GM21619 (cell line): ENCODE measurements around the gene DESI2.
"Not testable (repeated sequence)": the region's sequence is repeated elsewhere in the genome, so short reads cannot be mapped to it uniquely, and the experiment has no call there.

ENCODE experiments used
- ATAC-seq: cut with Tn5 transposase; IDR thresholded peaks from one replicate; pipeline ENCODE4 v1.9.1; 2021; ENCODE audit not compliant: unreplicated experiment

The DESI2 gene

GRCh38 chr1:244654108-244655038 is 1.4 kb downstream of the DESI2 start:
- ATAC-seq, result no peak

- no peak for ATAC-seq
Observed at GRCh38 chr1:244655186-244655585, 2.3 kb downstream of the DESI2 start.

GRCh38 chr1:244657421-244657820 is 4.5 kb downstream of the DESI2 start:
- no peak for ATAC-seq

- no peak for ATAC-seq
Observed at GRCh38 chr1:244659694-244660093, 6.8 kb downstream of the DESI2 start.

- no peak for ATAC-seq
Observed at GRCh38 chr1:244660595-244660994, 7.7 kb downstream of the DESI2 start.

GRCh38 chr1:244661569-244662312 is 8.8 kb downstream of the DESI2 start:
- not testable (repeated sequence) for ATAC-seq

GRCh38 chr1:244662599-244662998 is 9.7 kb downstream of the DESI2 start:
- ATAC-seq, result no peak

GRCh38 chr1:244664353-244664752 is 11.4 kb downstream of the DESI2 start:
- no peak for ATAC-seq

- peak; percentile 93 for ATAC-seq
Observed at GRCh38 chr1:244665771-244666217, 12.9 kb downstream of the DESI2 start.

GRCh38 chr1:244666672-244667418 is 13.9 kb downstream of the DESI2 start:
- ATAC-seq, result not testable (repeated sequence)

GRCh38 chr1:244667797-244668196 is 14.9 kb downstream of the DESI2 start:
- no peak for ATAC-seq

- no peak for ATAC-seq
Observed at GRCh38 chr1:244672946-244673682, 20.2 kb downstream of the DESI2 start.

- no peak for ATAC-seq
Observed at GRCh38 chr1:244674446-244674845, 21.5 kb downstream of the DESI2 start.

GRCh38 chr1:244675167-244675566 is 22.2 kb downstream of the DESI2 start:
- no peak for ATAC-seq

GRCh38 chr1:244678697-244679096 is 25.8 kb downstream of the DESI2 start:
- no peak for ATAC-seq

- ATAC-seq, result no peak
Observed at GRCh38 chr1:244680667-244681066, 27.7 kb downstream of the DESI2 start.

GRCh38 chr1:244682087-244682486 is 29.2 kb downstream of the DESI2 start:
- ATAC-seq, result not testable (repeated sequence)

- no peak for ATAC-seq
Observed at GRCh38 chr1:244695937-244696336, 43.0 kb downstream of the DESI2 start.

GRCh38 chr1:244699741-244700140 is 46.8 kb downstream of the DESI2 start:
- ATAC-seq, result no peak

- ATAC-seq, result no peak
Observed at GRCh38 chr1:244700808-244701207, 47.9 kb downstream of the DESI2 start.
